Lower leg skin (tissue), 4 donors: ENCODE results near the gene CAMTA1. TPM values are rescaled to one million over a fixed set of nuclear protein-coding genes. Genes with fewer than 3 reads are reported as not detected.

Source experiments
- DNase-seq, 2 donors: peaks; one replicate each; pipeline ENCODE4 v3.0.0-alpha.2; 2019; ENCODE audit warnings: low spot score in 2 of 2
- H3K4me3 ChIP-seq: fragments of 200-600 bp; sonication (generic); 2 replicates; pipeline ENCODE4 v1.5.1; 2017; ENCODE audit warnings: mild to moderate bottlenecking, low read depth; ENCODE audit not compliant: poor library complexity, severe bottlenecking
- POLR2A ChIP-seq, 2 donors: fragments of 450-650 bp; IDR thresholded peaks; one replicate each; pipeline ENCODE4 v1.6.1; 2016 to 2017; ENCODE audit warnings: antibody characterized with exemption in 2 of 2, mild to moderate bottlenecking in 1 of 2, moderate library complexity in 1 of 2
- WGBS, 2 donors: methylation state at CpG; one replicate each; pipeline ENCODE4 v1.1.5; 2018; 5-methylcytosine and 5-hydroxymethylcytosine counted together
- intact Hi-C: fragments of 100-400 bp; cut with DNase I; formaldehyde crosslinking; loops from one replicate; pipeline ENCODE4 v1.15.0; 2023; ENCODE audit warnings: low total_unique reads
- total RNA-seq, 4 donors: library from RNA; depleted of rRNA; stranded (reverse); fragments of >200 nt; gene quantifications; one replicate each; pipeline ENCODE4 v1.1.0, GENCODE V29; 2016
- TF ChIP-seq, protein P1 (sequence below), 3 donors: fragments of 450-650 bp; IDR thresholded peaks; one replicate each; pipeline ENCODE4 v1.5.1; 2016; ENCODE audit warnings: antibody characterized with exemption in 3 of 3, mild to moderate bottlenecking in 3 of 3, moderate library complexity in 2 of 3

CAMTA1 gene
- total RNA-seq, 4 donors from 2014 or later = 24.4 to 52.3 (median 32.9) TPM

DNA sequence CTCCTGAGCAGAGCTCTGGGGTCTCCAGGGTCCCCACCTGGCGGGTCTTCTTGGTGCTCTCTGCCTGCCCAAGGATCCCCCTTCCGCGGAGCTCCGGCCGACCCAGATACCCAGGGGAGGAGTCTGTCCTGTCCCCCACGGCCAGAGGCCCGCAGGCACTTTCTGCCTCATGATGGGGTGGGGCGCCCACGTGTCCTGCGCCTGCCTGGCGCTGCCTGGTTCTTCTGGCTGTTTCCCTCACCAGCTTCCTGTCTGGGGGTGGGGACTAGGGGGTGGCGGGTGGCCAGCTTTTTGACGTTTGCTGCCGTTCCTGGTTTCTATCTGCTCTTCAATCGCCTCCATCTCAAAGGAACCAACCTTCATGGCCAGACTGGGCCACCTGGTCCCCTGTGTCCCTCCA, 672.6 kb downstream of the CAMTA1 start:
- no peak overlapping the region for H3K4me3 ChIP-seq
- intact Hi-C loops = no loop called here
- TF ChIP-seq, protein P1, sequence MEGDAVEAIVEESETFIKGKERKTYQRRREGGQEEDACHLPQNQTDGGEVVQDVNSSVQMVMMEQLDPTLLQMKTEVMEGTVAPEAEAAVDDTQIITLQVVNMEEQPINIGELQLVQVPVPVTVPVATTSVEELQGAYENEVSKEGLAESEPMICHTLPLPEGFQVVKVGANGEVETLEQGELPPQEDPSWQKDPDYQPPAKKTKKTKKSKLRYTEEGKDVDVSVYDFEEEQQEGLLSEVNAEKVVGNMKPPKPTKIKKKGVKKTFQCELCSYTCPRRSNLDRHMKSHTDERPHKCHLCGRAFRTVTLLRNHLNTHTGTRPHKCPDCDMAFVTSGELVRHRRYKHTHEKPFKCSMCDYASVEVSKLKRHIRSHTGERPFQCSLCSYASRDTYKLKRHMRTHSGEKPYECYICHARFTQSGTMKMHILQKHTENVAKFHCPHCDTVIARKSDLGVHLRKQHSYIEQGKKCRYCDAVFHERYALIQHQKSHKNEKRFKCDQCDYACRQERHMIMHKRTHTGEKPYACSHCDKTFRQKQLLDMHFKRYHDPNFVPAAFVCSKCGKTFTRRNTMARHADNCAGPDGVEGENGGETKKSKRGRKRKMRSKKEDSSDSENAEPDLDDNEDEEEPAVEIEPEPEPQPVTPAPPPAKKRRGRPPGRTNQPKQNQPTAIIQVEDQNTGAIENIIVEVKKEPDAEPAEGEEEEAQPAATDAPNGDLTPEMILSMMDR (IDR thresholded peaks at IDR 0.05) = no peak
- TF ChIP-seq POLR2A (IDR thresholded peaks at IDR 0.05) = no peak
- WGBS, 2 donors = 40 to 70% methylated on average over 13 to 15 of the region's 15 CpGs
- no peak for DNase-seq

DNA sequence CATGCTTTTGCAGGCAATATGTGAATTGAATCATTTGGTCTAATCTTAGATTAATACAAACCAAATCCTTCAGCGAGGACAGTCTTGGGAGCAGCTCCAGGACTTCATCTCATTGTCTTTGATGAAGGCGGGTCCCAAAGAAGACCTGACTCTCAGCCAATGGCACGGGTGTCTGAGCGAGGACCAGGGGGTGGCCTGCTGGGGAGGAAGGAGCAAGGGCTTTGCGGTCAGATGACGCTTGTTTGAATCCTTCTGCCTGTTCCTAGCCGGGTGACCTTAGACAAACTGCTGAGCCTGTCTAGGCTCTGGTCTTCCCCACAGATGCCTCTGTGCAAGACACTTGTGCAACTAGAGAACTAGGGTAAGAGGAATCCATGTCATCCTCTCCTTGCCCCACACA, 673.7 kb downstream of the CAMTA1 start:
- TF ChIP-seq, protein P1 (IDR thresholded peaks at IDR 0.05) = no peak
- no peak for TF ChIP-seq POLR2A (IDR thresholded peaks at IDR 0.05)
- 56 to 92% methylated on average over 5 to 7 of the region's 7 CpGs for WGBS, 2 donors
- intact Hi-C loops = no loop called here
- DNase-seq = no peak
- H3K4me3 ChIP-seq = no peak overlapping the region

DNA sequence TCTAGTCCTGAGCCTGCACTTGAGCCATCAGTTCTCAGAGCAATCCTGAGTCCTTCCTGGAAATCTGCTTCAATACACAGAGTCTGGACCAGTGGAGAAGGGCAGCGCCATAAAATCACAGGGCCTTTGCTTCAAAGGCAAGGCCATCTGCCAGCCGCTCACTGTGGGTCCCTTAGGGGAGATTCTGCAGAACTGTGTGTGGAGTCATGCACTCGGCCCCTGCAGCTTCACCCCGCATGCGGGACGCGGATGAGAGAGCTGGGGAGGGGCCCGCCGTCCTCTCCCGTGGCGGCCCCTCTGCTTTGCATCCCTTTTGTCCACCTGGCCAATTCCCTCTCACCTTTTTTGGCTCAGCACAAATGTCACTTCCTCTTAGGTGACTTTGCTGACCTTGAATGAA, 674.7 kb downstream of the CAMTA1 start:
- no peak for DNase-seq
- WGBS, 2 donors = 72 to 75% methylated on average over 11 of the region's 11 CpGs
- intact Hi-C loops = no loop called here
- no peak overlapping the region for H3K4me3 ChIP-seq
- TF ChIP-seq POLR2A (IDR thresholded peaks at IDR 0.05) = no peak
- TF ChIP-seq, protein P1 (IDR thresholded peaks at IDR 0.05) = no peak

DNA sequence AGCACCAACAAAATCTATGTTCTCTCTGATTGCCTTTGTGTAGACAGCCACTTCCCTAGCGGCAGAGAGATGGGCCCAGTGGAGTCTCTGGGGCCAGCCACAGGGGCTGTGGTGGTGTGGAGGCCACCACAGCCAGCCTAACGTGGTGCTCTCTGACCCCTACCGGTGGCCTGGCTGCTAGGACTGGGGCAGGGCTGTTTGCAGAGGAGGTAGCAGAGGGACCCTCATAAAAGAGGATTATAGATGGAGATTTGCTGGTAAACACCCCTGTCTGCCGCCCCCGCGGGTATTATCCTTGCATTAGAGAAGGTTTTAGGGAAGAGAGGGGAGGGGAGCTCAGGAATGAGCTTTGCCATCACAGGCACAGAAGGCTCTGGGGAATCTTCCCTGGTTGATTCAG, 675.6 kb downstream of the CAMTA1 start:
- TF ChIP-seq, protein P1 (IDR thresholded peaks at IDR 0.05) = no peak
- TF ChIP-seq POLR2A (IDR thresholded peaks at IDR 0.05) = no peak
- WGBS, 2 donors = 67 to 80% methylated on average over 6 of the region's 6 CpGs

DNA sequence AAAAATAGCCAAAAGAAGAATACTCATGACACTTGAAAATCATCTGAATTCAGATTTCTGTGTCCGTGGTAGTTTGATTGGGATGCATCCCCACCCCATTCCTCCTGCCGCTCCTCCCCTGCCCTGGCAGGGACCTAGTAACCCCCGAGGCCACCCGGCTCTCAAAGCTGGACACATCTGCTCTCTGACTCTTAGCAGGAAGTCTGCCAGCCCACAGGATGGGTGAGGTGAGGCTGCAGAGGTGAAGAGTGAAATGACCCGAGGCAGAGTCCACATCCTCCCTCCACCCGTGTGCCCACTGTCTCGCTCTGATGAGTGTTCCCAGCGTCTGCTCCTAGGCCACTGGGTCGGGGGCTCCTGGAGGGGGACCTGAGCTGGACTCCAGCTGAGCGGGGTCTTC, 677.4 kb downstream of the CAMTA1 start:
- intact Hi-C loops = no loop called here

More for the DNA sequence above, 675.6 kb downstream of the CAMTA1 start:
- DNase-seq = no peak
- intact Hi-C loops = no loop called here
- no peak overlapping the region for H3K4me3 ChIP-seq

DNA sequence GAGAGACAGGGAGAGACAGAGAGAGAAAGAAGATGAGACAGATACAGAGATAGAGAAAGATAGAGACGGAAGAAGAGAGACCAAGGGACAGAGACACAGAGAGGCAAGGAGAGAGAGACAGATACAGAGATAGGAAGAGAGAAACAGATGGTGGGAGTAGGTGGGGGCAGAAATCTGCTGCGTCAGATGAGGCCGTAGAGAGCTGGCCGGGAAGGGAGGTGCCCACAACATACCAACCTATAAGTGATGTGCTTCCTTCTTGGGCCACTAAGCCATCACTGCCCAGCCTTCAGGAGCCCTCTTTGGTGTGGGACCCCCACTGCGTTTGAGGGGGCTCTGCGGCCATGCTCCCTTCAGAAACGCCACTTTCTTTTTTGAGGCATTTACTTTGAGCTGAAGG, 678.3 kb downstream of the CAMTA1 start:
- WGBS, 2 donors = 87 to 89% methylated on average over 7 of the region's 7 CpGs
- intact Hi-C loops = no loop called here
- no peak for DNase-seq
- TF ChIP-seq, protein P1 (IDR thresholded peaks at IDR 0.05) = no peak
- no peak for TF ChIP-seq POLR2A (IDR thresholded peaks at IDR 0.05)
- H3K4me3 ChIP-seq = no peak overlapping the region

More for the DNA sequence above, 677.4 kb downstream of the CAMTA1 start:
- 71 to 74% methylated on average over 10 of the region's 10 CpGs for WGBS, 2 donors
- no peak for DNase-seq
- H3K4me3 ChIP-seq = no peak overlapping the region
- no peak for TF ChIP-seq POLR2A (IDR thresholded peaks at IDR 0.05)
- TF ChIP-seq, protein P1 (IDR thresholded peaks at IDR 0.05) = no peak
